Measurements from ENCODE around the gene CCDC134.

GRCh38 chr22:41810022-41810421, 9.5 kb downstream of the CCDC134 start:
- TF ChIP-seq, protein P1, sequence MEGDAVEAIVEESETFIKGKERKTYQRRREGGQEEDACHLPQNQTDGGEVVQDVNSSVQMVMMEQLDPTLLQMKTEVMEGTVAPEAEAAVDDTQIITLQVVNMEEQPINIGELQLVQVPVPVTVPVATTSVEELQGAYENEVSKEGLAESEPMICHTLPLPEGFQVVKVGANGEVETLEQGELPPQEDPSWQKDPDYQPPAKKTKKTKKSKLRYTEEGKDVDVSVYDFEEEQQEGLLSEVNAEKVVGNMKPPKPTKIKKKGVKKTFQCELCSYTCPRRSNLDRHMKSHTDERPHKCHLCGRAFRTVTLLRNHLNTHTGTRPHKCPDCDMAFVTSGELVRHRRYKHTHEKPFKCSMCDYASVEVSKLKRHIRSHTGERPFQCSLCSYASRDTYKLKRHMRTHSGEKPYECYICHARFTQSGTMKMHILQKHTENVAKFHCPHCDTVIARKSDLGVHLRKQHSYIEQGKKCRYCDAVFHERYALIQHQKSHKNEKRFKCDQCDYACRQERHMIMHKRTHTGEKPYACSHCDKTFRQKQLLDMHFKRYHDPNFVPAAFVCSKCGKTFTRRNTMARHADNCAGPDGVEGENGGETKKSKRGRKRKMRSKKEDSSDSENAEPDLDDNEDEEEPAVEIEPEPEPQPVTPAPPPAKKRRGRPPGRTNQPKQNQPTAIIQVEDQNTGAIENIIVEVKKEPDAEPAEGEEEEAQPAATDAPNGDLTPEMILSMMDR (IDR thresholded peaks at IDR 0.05; ENCODE audit: extremely low read depth in 1 of 2, insufficient read depth in 1 of 2, low read depth in 1 of 2, low read length in 2 of 2) = no peak
- TF ChIP-seq POLR2AphosphoS5 (IDR thresholded peaks at IDR 0.05; ENCODE audit: insufficient read depth, low read depth, low read length) = no peak
- TF ChIP-seq POLR2A (IDR thresholded peaks at IDR 0.05; ENCODE audit: low read depth, low read length) = no peak
- TF ChIP-seq EZH2 (IDR thresholded peaks at IDR 0.05; ENCODE audit: borderline replicate concordance, low read depth, low read length, severe bottlenecking) = no peak
- TF ChIP-seq MAX (IDR thresholded peaks at IDR 0.05; ENCODE audit: insufficient read depth, insufficient read length) = no peak
- no peak for TF ChIP-seq MYC (IDR thresholded peaks at IDR 0.05; ENCODE audit: low read depth, low read length)
- TF ChIP-seq JUN (IDR thresholded peaks at IDR 0.05; ENCODE audit: borderline replicate concordance, insufficient read depth, insufficient read length, low read depth) = no peak
